ENCODE results near the gene MMD2. TPM values are rescaled to one million over a fixed set of nuclear protein-coding genes. Genes with fewer than 3 reads are reported as not detected.

The MMD2 gene
- polyA plus RNA-seq, 2 of the 4 experiments (the other 2 are of a cell fraction): not detected

GRCh38 chr7:4862156-4862555 is 96.8 kb downstream of the MMD2 start:
- no peak for DNase-seq (ENCODE audit: low read depth in 1 of 2, low spot score in 1 of 2)
- no peak for TF ChIP-seq EP300 (IDR thresholded peaks at IDR 0.05)
- no peak for TF ChIP-seq ZC3H11A (IDR thresholded peaks at IDR 0.05)
- no peak for TF ChIP-seq CEBPB (IDR thresholded peaks at IDR 0.05)
- TF ChIP-seq NR3C1 (IDR thresholded peaks at IDR 0.05): no peak
- TF ChIP-seq REST (IDR thresholded peaks at IDR 0.05): no peak
- 83% methylated on average over 14 of the region's 14 CpGs for WGBS (ENCODE audit: missing lambda C conversion rate)
- no peak for ATAC-seq
- Histone ChIP-seq H3K4me1 (no peaks in the 10 kb centered on the region), H3K27ac (no peak overlapping the region), H3K9me3 (no peaks in the 10 kb centered on the region), H3K4me3 (no peak overlapping the region), H3K4me2 (no peak overlapping the region)
- FAIRE-seq: no peak
- CTCF ChIA-PET: interaction anchor here (0.9 to 2.4 kb wide), 3 partner anchors 12 to 154 kb away, joined by 3 to 11 read pairs (median 6); partner anchors contain the start of gene RADIL
- POLR2A ChIA-PET: no interaction called here

DNA sequence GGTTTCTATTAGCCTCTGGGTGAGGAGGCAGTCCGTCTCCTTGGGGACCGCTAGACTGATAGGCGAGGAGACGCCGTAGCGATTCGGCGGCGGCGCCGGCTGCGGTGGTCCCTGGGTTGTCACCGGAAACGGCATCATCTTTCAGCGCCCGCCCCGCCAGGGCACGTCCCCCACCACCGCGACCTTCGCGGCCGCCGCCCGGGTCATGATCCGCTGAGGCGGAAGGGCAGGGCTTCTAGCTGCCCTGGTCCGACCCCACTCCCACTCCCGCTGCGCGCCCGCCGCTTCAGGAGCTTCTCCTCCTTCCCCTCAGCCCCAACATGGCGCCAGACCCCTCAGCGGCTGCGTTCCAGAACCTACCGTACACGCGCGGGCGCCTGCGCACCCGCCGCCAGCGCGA is 97.3 kb downstream of the MMD2 start, which contains the start of gene PAPOLB:
TSS of gene PAPOLB (minus strand) at position 358 of the 400 bp plus-strand sequence. CDS start at position 138, 220 bp downstream.
- ChIA-PET CTCF (interaction anchor here (0.9 kb wide), 1 partner anchor 12 kb away, joined by 6 read pairs; no protein-coding TSS in a partner anchor), POLR2A (no interaction called here)
- H3K27ac ChIP-seq: no peak within 1 kb of the TSS
- no peak within 1 kb of the TSS for H3K4me2 ChIP-seq
- ATAC-seq (no peak), FAIRE-seq (no peak), DNase-seq (ENCODE audit: low read depth in 1 of 2, low spot score in 1 of 2) (no peak)
- 97% methylated on average over 33 of the region's 46 CpGs for WGBS (ENCODE audit: missing lambda C conversion rate)
- no peak for TF ChIP-seq MAFK (IDR thresholded peaks at IDR 0.05; ENCODE audit: partially characterized antibody)
- TF ChIP-seq ZNF302 (CRISPR knock-in tag; IDR thresholded peaks at IDR 0.05): no peak
- no peak for TF ChIP-seq REST (IDR thresholded peaks at IDR 0.05)
- TF ChIP-seq, protein P1, sequence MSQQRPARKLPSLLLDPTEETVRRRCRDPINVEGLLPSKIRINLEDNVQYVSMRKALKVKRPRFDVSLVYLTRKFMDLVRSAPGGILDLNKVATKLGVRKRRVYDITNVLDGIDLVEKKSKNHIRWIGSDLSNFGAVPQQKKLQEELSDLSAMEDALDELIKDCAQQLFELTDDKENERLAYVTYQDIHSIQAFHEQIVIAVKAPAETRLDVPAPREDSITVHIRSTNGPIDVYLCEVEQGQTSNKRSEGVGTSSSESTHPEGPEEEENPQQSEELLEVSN (IDR thresholded peaks at IDR 0.05; ENCODE audit: borderline replicate concordance, low read depth): no peak
- TF ChIP-seq CHD2 (IDR thresholded peaks at IDR 0.05; ENCODE audit: low read length, partially characterized antibody): no peak
- TF ChIP-seq, protein P2, sequence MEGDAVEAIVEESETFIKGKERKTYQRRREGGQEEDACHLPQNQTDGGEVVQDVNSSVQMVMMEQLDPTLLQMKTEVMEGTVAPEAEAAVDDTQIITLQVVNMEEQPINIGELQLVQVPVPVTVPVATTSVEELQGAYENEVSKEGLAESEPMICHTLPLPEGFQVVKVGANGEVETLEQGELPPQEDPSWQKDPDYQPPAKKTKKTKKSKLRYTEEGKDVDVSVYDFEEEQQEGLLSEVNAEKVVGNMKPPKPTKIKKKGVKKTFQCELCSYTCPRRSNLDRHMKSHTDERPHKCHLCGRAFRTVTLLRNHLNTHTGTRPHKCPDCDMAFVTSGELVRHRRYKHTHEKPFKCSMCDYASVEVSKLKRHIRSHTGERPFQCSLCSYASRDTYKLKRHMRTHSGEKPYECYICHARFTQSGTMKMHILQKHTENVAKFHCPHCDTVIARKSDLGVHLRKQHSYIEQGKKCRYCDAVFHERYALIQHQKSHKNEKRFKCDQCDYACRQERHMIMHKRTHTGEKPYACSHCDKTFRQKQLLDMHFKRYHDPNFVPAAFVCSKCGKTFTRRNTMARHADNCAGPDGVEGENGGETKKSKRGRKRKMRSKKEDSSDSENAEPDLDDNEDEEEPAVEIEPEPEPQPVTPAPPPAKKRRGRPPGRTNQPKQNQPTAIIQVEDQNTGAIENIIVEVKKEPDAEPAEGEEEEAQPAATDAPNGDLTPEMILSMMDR (IDR thresholded peaks at IDR 0.05): no peak
- no peak for TF ChIP-seq HMGXB4 (CRISPR knock-in tag; IDR thresholded peaks at IDR 0.05; ENCODE audit: borderline replicate concordance)
- TF ChIP-seq NPAS2 (CRISPR knock-in tag; IDR thresholded peaks at IDR 0.05; ENCODE audit: borderline replicate concordance): no peak
- no peak for TF ChIP-seq FOSL2 (IDR thresholded peaks at IDR 0.05)
- no peak for TF ChIP-seq FOSL2 (CRISPR knock-in tag; IDR thresholded peaks at IDR 0.05)
- no peak for TF ChIP-seq TP53 (CRISPR knock-in tag; IDR thresholded peaks at IDR 0.05)
- no peak for TF ChIP-seq SMC3 (IDR thresholded peaks at IDR 0.05)
- no peaks in the 10 kb centered on the region for H3K9me3 ChIP-seq
- no peak within 1 kb of the TSS for H3K4me3 ChIP-seq
- H3K4me1 ChIP-seq: no peaks in the 10 kb centered on the region

Data from A549 (cell line).